Keratinocyte (primary cell): ENCODE data around the gene RTBDN. TPM values are rescaled to one million over a fixed set of nuclear protein-coding genes. Genes with fewer than 3 reads are reported as not detected.

ENCODE experiments used
- DNase-seq: peaks from one replicate; pipeline ENCODE4 v3.0.0-alpha.2; 2011; ENCODE audit warnings: low read depth, missing footprints, low spot score
- FAIRE-seq: peaks from 2 replicates; lab custom pipeline; 2011; peaks lifted over from hg19 to GRCh38; lab: Jason Lieb, UNC
- H2AFZ ChIP-seq: 2 replicates; pipeline ENCODE4 v1.6.0; 2012; ENCODE audit warnings: low read length, control low read depth, inconsistent platforms; ENCODE audit not compliant: control insufficient read depth
- H3K27ac ChIP-seq: 2 replicates; pipeline ENCODE4 v1.5.1; 2011; ENCODE audit warnings: low read length; ENCODE audit not compliant: control insufficient read depth, insufficient read depth
- H3K27me3 ChIP-seq: 3 replicates; pipeline ENCODE4 v1.6.0; 2011; ENCODE audit warnings: low read length; ENCODE audit not compliant: control insufficient read depth, insufficient read depth; ENCODE audit errors: extremely low read depth
- H3K36me3 ChIP-seq, 2 experiments: 2 replicates in 1 of 2; 3 replicates in 1 of 2; pipeline ENCODE4 v1.5.1; 2011; ENCODE audit warnings: low read length in 2 of 2, mild to moderate bottlenecking in 1 of 2; ENCODE audit not compliant: control insufficient read depth in 2 of 2, insufficient read depth in 2 of 2; ENCODE audit errors: extremely low read depth in 1 of 2
- H3K4me1 ChIP-seq: 3 replicates; pipeline ENCODE4 v1.5.1; 2011; ENCODE audit warnings: low read length; ENCODE audit not compliant: control insufficient read depth, insufficient read depth; ENCODE audit errors: extremely low read depth
- H3K4me2 ChIP-seq: 3 replicates; pipeline ENCODE4 v1.6.0; 2011; ENCODE audit warnings: low read depth, low read length; ENCODE audit not compliant: control insufficient read depth, insufficient read depth; ENCODE audit errors: extremely low read depth
- H3K4me3 ChIP-seq, 3 experiments: fragments of 200-600 bp in 1 of 3; sonication (generic) in 1 of 3; 2 replicates in 2 of 3; 3 replicates in 1 of 3; pipeline ENCODE4 v1.5.1; 2011 to 2016; ENCODE audit warnings: low read length in 3 of 3, mild to moderate bottlenecking in 3 of 3, control low read depth in 2 of 3, inconsistent platforms in 1 of 3, low read depth in 1 of 3, mixed read lengths in 1 of 3, mixed run types in 1 of 3, moderate library complexity in 1 of 3; ENCODE audit not compliant: control insufficient read depth in 2 of 3, insufficient read depth in 2 of 3; ENCODE audit errors: extremely low read depth in 1 of 3
- H3K79me2 ChIP-seq: 2 replicates; pipeline ENCODE4 v1.6.0; 2012; ENCODE audit warnings: low read length; ENCODE audit not compliant: control insufficient read depth, insufficient read depth
- H3K9ac ChIP-seq: 3 replicates; pipeline ENCODE4 v1.6.0; 2011; ENCODE audit warnings: low read length; ENCODE audit not compliant: control insufficient read depth, insufficient read depth; ENCODE audit errors: extremely low read depth
- H3K9me1 ChIP-seq: 3 replicates; pipeline ENCODE4 v1.6.0; 2011; ENCODE audit warnings: low read length; ENCODE audit not compliant: control insufficient read depth, insufficient read depth; ENCODE audit errors: extremely low read depth
- H3K9me3 ChIP-seq: 2 replicates; pipeline ENCODE4 v1.5.1; 2012; ENCODE audit warnings: low read depth, low read length; ENCODE audit not compliant: control insufficient read depth
- H4K20me1 ChIP-seq: 3 replicates; pipeline ENCODE4 v1.6.0; 2011; ENCODE audit warnings: low read length; ENCODE audit not compliant: control insufficient read depth, insufficient read depth; ENCODE audit errors: extremely low read depth
- EZH2 ChIP-seq: IDR thresholded peaks from one replicate; pipeline ENCODE4 v1.6.1; 2012; ENCODE audit warnings: inconsistent platforms, mild to moderate bottlenecking, low read length, moderate library complexity
- dilution Hi-C: fragments of 300-500 bp; cut with MboI; formaldehyde crosslinking; loops from one replicate; pipeline ENCODE4 v1.7.0; 2020; ENCODE audit warnings: low sequenced_read_pairs; ENCODE audit not compliant: extremely low pct_ligation_motif_present
- polyA plus RNA-seq, 5 experiments: library from polyadenylated mRNA; depleted of rRNA in 3 of 5; stranded (reverse) in 3 of 5; stranded (forward) in 1 of 5; unstranded in 1 of 5; fragments of >200 nt; gene quantifications; 1 replicate in 1 of 5; 2 replicates in 3 of 5; 3 replicates in 1 of 5; pipeline versions ENCODE4 v1.2.1 to v1.2.3, GENCODE V29; 2011 to 2012; ENCODE audit warnings: missing spikeins in 2 of 5, low read depth in 1 of 5, low replicate concordance in 1 of 5
- TF ChIP-seq, protein P1 (sequence below), 3 experiments: IDR thresholded peaks in 1 of 3; conservative IDR thresholded peaks in 1 of 3; optimal IDR thresholded peaks in 1 of 3; 2 replicates in 2 of 3; 3 replicates in 1 of 3; pipeline versions ENCODE3 to v1.5.1; 2011; ENCODE audit warnings: low read length in 3 of 3, mild to moderate bottlenecking in 3 of 3, moderate library complexity in 2 of 3, control low read depth in 1 of 3, inconsistent platforms in 1 of 3; ENCODE audit not compliant: insufficient read depth in 2 of 3; ENCODE audit errors: extremely low read depth in 1 of 3

Gene RTBDN
- polyA plus RNA-seq, 1 donor (not counting 4 experiments of a cell fraction or from before 2014, with no cell fraction given), result not detected

DNA sequence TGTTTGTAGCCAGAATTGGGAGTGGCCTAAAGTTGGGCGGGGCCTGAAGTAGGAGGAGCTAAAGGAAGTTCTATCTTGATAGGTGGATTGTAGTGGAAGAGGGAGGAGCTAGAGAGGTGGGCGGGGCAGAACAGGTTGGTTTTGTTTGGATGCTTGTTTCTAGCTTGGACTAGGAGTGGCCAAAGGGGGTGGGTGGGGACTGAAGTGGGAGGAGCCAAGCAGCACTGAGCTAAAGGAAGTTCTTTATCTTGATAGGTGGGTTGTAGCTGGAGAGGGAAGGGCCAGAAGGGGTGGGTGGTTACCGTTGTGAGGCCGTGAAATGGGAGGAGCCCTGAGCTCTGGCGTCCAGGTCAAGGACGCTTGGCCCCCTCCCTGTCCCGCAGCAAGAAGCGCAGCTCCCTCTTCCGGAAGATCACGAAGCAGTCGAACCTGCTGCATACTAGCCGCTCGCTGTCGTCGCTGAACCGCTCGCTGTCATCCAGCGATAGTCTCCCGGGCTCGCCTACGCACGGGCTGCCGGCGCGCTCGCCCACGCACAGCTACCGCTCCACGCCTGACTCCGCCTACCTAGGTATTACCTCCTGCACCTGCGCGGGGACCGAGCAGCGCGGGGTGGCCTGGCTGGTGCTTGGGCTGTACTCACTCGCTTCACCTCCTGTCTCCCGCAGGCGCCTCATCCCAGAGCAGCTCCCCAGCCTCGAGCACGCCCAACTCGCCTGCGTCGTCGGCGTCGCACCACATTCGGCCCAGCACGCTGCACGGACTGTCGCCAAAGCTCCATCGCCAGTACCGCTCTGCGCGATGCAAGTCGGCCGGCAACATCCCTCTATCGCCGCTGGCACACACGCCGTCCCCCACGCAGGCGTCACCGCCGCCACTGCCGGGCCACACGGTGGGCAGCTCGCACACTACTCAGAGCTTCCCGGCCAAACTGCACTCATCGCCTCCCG lies 38.8 kb upstream of the RTBDN start:
- H3K9me1 ChIP-seq, result no peaks in the 10 kb centered on the region
- no peaks in the 10 kb centered on the region for H3K79me2 ChIP-seq
- H3K4me3 ChIP-seq, result peak overlapping the region; percentile 27 to 49 (median 37)
- peak; percentile 66 for DNase-seq
- peaks cover 0 to 1% of the 10 kb centered on the region in 2 experiments for H3K36me3 ChIP-seq
- H3K27me3 ChIP-seq, result no peaks in the 10 kb centered on the region
- no peaks in the 10 kb centered on the region for H3K9me3 ChIP-seq
- TF ChIP-seq EZH2, result no peak
- TF ChIP-seq, protein P1, sequence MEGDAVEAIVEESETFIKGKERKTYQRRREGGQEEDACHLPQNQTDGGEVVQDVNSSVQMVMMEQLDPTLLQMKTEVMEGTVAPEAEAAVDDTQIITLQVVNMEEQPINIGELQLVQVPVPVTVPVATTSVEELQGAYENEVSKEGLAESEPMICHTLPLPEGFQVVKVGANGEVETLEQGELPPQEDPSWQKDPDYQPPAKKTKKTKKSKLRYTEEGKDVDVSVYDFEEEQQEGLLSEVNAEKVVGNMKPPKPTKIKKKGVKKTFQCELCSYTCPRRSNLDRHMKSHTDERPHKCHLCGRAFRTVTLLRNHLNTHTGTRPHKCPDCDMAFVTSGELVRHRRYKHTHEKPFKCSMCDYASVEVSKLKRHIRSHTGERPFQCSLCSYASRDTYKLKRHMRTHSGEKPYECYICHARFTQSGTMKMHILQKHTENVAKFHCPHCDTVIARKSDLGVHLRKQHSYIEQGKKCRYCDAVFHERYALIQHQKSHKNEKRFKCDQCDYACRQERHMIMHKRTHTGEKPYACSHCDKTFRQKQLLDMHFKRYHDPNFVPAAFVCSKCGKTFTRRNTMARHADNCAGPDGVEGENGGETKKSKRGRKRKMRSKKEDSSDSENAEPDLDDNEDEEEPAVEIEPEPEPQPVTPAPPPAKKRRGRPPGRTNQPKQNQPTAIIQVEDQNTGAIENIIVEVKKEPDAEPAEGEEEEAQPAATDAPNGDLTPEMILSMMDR (optimal IDR thresholded peaks at IDR 0.05 in 1 of 3, IDR thresholded peaks at IDR 0.05 in 1 of 3, conservative IDR thresholded peaks at IDR 0.05 in 1 of 3; ENCODE audit: extremely low read depth in 1 of 3, insufficient read depth in 2 of 3, low read length in 3 of 3), result peak in 1 of 3 experiments; percentile 37
- peak overlapping the region; percentile 83 for H3K4me2 ChIP-seq
- FAIRE-seq, result no peak
- dilution Hi-C loops, result no loop called here
- no peak overlapping the region for H3K9ac ChIP-seq
- H3K4me1 ChIP-seq, result peaks cover 9% of the 10 kb centered on the region
- H2AFZ ChIP-seq, result peak overlapping the region; percentile 88
- H3K27ac ChIP-seq, result no peak overlapping the region
- no peaks in the 10 kb centered on the region for H4K20me1 ChIP-seq

DNA sequence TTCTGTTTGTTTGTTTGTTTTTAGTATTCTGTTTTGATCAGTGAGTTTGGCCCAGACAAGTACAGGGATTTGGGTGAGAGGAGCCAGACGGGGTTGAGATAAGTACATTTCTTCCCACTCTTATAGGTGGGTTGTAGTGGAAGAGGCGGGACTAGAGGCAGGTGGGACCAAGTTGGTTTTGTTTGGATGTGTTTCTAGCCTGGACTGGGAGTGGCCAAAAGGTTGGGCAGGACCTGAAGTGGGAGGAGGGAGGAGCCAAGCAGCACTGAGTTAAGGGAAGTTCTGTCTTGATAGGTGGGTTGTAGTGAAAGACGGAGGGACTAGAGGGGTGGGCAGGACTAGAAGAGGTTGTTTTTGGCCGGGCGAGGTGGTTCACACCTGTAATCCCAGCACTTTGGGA lies 37.9 kb upstream of the RTBDN start:
- no peak overlapping the region for H2AFZ ChIP-seq
- FAIRE-seq, result no peak
- TF ChIP-seq EZH2, result no peak
- dilution Hi-C loops, result no loop called here
- no peak for DNase-seq
- H3K27ac ChIP-seq, result no peak overlapping the region
- H3K4me2 ChIP-seq, result no peak overlapping the region
- H4K20me1 ChIP-seq, result no peaks in the 10 kb centered on the region
- no peaks in the 10 kb centered on the region for H3K27me3 ChIP-seq
- no peak overlapping the region for H3K9ac ChIP-seq
- H3K9me1 ChIP-seq, result no peaks in the 10 kb centered on the region
- no peak overlapping the region for H3K4me3 ChIP-seq
- H3K79me2 ChIP-seq, result no peaks in the 10 kb centered on the region
- no peaks in the 10 kb centered on the region for H3K9me3 ChIP-seq
- peaks cover 10% of the 10 kb centered on the region for H3K4me1 ChIP-seq
- H3K36me3 ChIP-seq, result no peaks in the 10 kb centered on the region
